HG03045 (cell line): ENCODE results near the gene PHIP.
A peak's percentile ranks its signal among the peaks of the same experiment; 100 is the strongest.

Source experiments
- ATAC-seq: cut with Tn5 transposase; IDR thresholded peaks from one replicate; pipeline ENCODE4 v1.9.1; 2021; ENCODE audit warnings: mild to moderate bottlenecking, moderate library complexity; ENCODE audit not compliant: unreplicated experiment

PHIP gene

DNA sequence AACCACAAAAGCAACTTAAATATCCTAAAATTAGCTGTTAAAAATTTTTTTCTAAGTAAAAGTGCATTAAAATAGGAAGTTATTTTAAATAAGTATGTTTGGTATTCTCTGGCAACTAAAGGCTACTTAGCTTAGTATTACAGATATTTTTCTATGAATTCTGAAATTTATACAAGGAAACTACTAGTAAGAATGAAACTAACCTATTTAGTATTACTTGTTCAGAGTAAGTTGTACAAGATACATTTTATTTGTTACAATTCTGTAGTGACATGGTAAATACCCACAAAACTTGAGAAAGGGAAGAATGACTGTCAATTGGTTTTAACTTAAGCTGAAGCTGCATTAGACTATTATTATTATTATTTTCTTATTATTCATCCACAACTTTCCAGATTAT is 6.5 kb downstream of the PHIP start:
- ATAC-seq, result no peak

DNA sequence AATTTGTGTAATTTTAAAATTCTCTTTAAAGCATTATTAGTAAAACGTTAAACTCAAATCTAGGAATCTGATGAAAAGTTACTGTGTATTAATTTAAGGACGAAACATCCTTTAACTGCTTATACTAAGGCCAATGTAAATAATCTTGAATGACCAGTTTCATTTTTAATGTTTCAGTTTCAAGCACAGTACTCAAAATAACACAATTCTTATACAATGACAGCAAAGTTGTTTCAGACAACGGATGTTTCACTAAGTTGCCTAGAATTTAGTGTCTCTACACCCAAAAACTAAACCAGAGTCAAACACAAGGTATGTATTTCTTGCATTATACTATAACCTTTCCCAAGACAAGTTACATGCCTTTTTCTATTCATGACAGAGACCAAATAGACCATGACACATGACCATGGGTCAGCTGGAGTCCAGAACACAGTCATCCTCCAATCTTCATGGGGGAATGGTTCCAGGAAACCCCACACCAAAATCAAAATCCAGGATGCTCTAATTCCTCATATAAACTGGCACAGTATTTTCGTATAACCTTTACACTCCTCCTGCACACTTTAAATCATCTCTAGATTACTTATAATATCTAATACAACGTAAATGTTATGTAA is 7.7 kb downstream of the PHIP start:
- peak; percentile 67 for ATAC-seq

DNA sequence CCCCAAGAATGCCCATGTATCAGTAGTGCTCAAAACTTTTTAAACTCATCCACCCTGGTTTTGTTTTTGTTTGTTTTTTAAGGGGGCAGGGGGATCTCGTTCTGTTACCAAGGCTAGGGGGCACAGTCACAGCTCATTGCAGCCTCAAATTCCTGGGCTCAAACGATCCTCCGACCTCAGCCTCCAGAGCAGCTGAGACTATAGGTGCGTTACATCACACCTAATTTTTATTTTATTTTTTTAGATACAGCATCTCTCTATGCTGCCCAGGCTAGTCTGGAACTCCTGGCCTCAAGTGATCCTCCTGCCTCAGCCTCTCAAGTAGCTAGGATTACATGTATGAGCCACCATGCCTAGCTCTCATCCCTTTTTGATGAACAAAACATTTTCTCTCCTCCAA is 11.2 kb downstream of the PHIP start:
- ATAC-seq, result no peak

DNA sequence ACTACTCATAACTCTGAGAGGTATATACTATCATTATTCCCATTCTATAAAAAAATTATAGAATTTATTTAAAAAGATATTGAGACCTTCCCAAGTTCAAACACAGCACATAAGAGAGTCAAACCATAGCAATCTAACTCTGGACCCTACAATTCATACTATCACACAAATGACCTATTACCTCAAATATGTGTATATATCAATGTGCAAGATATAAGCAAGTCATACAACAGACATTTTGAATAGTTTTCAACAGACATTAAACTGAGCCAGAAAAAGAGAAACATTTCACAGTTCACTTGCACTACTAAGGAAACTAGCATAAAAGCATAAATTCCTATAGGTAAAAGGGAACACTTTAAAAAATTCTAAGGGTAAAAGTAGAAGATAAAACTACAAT is 11.7 kb downstream of the PHIP start:
- no peak for ATAC-seq

DNA sequence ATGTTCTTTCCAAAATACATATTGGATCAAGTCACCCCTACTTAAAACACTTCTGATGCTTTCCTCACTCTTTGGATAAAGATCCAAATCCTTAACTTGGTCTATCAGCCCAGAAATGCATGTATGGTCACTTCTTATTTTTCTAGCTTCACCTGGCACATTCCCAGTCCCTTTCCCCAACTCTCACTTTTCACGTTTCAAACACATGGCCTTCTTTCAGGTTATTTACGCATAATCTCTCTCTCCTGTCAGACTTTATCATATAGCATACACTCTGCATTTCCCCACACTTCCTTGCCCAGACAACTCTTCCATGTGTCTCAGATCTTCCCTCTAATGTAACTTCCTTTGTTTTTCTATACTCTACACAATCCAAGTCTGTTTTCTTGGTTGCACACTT is 12.8 kb downstream of the PHIP start:
- no peak for ATAC-seq

DNA sequence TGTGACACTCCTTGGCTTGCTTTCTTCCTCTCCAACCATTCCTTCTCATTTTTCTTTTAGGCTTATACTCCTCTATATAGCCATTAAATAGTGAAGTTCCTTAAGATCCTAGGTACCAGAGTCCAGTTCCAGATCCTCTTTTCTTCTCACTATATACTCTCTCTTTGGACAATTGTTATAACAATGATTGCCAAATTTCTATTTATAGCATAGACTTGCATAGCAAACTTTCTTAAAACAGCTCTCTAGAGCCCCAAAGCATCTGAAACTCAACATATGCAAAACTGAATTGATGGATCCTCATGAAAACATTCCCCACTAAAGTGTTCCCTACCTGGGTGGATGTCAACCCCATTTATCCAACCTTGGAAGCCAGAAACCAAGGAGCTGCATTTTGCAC is 13.4 kb downstream of the PHIP start:
- no peak for ATAC-seq

DNA sequence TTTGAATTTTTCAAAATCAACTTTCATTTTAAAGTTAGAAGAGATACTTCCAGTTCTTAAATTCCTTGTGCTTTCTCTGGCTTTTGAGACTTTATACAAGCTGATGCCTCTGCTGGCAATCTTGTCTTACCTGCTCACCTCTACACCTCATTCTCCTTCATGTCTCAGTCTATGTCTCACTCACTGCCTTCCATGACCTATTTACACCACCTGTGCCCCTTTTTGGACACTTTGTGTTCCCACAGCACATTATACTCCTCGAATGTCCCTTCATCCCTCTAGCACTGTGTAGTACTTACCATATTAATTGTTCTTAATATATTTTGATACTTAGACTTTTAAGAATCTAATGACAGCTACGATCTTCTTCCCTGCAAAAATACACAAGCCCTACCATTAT is 15.3 kb downstream of the PHIP start:
- no peak for ATAC-seq

DNA sequence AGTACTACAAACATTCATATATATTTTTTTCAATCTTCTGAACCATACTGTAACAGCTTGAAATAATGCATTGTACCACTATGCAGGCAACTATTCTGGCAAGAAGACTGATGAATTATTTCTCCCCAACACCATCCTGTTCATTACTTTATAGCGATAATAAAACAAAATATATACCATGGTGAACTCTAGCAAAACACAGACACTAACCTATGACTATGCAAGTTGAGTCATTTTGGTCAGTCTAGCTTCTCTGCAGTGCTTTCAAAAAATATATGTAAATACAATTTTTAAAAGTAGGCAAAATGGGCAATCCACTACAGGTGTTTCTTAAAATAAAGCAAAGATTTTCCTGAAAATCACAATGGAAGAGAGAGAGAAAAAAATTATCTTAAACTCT is 20.3 kb downstream of the PHIP start:
- ATAC-seq, result no peak

DNA sequence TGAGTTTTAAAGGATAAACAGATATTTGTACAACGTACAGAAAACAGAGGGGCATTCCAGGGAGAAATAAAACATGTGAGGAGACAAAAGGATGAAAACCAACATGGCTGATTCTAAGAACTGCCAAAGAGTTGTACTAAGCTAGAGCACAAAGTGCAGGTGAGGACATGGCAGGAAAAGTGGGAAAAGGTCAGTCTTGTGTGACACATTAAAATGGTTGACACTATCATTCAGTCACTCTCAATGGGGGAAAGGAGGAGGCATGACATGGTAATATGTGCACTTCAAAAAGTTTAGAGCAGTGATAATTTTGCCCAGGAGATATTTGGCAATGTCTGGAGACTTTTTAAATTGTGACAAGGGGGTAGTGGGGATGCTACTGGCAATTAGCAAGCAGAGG is 21.8 kb downstream of the PHIP start:
- no peak for ATAC-seq

DNA sequence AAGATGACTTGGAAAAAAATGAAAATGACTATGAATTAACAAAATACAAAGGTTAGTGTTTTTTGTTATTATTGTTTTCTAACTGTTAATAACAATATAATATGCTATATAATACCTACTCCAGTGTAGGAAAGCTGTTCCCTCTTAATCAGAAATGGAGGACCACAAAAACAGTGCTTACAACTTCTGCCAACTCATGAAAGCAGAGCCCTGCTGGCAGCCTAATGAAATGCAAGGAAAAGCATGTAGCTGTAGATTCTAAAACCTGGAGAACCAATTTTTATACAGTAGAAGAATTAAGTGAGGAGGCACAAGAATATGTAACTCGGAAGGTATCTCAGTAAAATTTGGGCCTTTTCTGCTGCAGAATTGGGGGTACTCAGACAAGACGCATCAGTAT is 29.4 kb downstream of the PHIP start:
- ATAC-seq, result no peak

DNA sequence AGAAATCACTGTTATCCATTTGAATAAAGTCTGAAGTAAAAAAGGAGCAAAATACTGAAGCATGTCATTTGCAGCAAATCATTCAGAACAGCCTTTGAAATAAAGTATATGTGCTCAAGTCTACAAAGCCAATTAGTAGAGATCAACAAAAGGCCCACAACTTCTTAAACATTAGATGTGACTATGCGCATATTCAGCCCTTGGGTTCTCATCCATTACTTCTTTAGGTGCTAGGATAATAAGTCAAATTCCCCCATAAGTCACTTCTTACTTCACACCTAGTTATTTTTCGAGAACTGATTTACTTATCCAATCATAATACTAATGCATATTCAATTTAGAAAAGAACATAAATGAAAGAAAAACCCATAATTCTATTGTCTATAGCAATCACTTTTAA is 31.0 kb downstream of the PHIP start:
- ATAC-seq, result no peak

DNA sequence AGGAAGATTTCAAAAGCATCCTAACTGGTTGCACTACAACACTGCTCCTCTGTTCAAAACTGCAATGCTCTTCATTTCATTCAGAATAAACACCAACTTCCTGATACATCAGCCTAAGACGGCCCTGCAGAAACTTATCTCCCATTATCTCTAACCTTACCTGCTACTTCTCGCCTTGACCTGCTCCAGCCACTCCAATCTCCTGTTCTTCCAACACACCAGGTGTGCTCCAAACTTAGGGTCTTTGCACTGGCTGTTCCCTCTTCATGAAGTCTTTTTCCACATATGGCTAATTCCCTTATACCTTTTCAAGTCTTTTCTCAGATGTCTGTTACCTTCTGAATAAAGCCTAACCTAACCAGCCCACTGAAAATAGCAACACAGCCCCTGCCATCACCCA is 32.1 kb downstream of the PHIP start:
- ATAC-seq, result no peak

DNA sequence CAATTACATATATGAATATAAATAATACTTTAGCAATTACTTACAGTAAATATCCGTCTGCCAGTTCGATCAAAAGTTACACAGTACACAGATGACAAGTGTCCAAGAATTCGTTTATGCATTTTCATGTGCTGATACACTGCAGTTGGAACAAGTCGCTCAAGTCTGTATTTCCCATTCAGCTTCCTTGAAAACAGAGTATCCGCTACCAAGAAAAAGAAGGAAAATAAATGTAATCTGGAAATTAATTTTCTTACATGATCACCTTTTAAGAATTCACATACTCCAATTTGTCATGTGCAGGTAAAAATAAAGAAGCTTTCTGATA is 35.3 kb downstream of the PHIP start:
- ATAC-seq, result peak; percentile 19

DNA sequence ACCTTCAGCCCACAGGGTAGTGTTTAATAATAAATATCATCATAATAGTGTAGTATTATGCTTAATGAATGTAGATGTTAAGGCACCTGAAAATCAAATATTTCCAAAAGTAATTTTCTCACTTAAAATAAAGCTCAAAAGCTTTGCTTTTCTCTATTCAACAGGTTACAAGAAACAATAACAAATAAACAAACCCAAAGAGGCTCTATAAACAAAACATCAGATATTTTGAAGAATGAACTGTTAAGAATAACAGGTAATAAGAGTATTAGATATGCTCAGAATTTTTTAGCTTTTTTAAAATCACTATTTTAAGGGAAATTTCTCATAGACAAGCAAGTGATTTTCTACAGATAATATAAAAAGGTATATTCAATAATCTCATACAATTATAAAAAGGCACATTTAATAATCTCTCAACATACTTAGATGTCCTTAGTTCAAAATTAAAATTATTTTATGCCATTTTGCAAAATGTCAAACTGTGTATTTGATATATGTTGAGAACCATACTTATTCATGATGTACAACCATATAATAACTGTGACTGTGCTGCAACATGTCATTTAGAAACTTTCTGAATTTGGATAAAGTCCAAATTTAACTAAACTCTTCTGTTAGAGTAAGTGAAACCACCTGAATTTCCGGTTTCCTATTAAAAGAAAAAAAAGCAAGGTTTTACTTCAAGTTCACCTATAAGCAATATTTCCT is 35.8 kb downstream of the PHIP start:
- ATAC-seq, result peak; percentile 58

DNA sequence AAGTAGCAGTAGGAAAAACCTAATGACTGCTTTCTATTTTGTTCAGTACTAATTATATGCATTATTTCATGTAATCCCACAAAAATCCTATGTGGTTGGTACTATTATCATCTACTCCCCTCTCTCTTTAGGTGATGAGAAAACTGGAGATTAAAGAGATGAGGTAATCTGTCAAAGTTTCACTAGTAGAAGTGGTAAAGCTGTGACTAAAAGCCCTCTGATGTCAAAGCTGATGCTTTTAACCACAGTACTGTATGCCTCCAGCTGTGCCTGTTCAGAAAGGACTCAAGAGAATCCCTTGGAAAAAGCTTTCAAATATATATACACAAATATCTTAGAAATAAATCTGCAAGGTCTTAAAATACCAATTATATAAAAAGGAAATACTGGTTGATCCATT is 38.0 kb downstream of the PHIP start:
- ATAC-seq, result peak; percentile 85

DNA sequence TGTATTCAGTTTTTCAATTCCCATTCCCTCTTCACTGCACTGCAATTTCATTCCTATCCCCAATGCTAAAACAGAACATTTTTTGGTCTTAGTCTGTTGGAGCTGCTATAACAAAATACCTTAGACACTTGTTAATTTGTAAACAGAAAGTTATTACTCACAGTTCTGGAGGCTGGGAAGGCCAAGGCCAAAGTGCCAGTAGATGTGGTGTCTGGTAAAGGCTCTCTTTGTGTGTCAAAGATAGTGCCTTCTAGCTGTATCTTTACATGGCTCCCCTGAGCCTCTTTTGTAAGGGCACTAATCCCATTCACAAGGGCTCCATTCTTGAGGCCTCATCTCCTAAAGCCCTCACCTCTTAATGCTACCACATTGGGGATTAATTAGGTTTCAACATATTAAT is 40.0 kb downstream of the PHIP start:
- ATAC-seq, result no peak

DNA sequence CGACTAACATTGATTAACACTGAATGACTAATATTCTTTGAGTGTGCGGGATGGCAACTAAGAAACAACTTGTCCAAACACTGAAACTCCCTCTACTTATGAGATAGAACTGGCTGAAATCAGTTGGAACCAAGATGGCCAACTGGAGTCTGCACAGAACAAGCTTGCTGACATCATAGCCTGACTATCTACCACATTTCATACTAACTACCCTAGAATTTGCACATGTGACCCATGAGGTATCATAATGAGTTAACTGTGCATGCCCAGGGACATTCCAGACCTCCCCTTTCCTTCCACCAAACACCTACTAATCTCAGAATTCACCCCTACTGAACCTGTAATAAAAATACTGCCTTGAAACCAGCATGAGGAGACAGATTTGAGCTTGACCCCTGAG is 43.2 kb downstream of the PHIP start:
- ATAC-seq, result no peak

DNA sequence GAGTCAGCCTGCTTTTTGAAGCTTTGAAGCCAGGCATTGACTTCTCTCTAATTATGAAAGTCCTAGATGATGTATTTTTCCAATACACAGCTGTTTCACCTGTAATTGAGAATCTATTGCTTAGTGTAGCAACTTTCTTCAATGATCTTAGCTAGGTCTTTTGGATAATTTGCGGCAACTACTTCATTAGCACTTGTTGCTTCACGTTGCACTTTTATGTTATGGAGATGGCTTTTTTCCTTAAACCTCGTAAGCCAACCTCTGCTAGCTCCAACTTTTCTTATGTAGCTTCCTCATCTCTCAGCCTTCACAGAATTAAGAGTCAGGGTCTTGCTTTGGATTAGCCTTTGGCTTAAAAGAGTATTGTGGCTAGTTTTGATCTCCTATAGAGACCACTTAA is 44.8 kb downstream of the PHIP start:
- ATAC-seq, result no peak

DNA sequence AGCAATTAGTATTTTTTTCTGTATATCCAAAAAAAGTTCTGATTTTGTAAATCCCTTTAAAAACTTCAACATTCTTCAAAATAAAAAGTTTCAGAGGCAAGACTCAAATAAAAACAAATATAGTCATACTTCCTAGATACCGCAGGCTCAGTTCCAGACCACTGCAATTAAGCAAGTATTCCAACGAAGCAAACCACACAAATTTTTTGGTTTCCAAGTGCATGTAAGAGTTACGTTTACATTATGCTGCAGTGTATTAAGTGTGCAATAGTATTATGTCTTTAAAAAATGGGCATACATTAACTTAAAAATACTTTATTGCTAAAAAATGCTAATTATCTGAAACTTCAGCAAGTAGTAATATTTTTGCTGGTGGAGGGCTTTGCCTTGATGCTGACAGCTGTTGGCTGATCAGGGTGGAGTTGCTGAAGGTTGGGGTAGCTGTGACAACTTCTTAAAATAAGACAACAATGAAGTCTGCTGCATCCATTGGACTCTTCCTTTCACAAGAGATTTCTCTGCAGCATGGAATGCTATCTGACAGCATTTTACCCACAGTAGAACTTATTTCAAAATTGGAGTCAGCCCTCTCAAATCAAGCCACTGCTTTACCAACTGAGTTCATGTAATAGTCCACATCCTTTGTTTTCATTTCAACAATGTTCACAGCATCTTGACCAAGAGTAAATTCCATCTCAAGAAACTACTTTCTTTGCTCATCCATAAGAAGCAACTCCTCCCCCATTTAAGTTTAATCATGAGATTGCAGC is 46.0 kb downstream of the PHIP start:
- ATAC-seq, result no peak

DNA sequence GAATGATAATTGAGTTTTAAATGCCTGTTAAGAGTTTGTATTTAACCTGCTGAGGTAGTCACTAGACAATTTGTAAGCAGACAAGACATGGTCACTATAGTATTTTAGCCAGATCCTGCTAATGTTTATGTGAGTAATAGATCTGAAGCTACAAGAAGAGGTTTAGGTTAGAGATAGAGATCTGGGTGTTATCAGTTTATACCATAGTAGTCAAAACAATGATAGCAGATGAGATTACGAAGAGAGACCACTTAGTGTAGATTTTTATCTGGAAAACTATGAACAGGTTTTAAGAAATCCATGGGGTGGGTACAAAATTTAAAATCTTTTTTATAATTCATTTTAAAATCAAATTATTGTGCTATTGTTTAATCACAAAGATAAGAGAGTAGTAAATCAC is 47.5 kb downstream of the PHIP start:
- ATAC-seq, result no peak

DNA sequence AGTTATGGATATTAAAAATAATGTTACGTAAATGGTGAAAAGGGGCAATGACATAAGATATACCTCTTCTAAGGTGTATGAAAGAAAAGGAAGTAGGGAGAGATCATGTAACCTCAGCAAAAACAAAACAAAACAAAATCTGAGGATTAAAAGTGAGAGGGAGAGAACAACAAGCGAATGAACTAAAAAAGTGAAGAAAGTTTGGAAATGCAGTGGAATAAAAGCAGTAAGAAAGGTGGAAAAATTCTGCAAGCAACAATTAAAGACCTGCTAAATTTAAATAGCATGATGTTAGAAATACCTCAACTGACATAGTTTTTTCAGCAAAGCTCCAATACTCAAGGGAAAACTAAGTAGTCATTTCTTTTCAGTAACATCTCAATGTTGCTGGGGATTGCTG is 48.0 kb downstream of the PHIP start:
- ATAC-seq, result no peak

DNA sequence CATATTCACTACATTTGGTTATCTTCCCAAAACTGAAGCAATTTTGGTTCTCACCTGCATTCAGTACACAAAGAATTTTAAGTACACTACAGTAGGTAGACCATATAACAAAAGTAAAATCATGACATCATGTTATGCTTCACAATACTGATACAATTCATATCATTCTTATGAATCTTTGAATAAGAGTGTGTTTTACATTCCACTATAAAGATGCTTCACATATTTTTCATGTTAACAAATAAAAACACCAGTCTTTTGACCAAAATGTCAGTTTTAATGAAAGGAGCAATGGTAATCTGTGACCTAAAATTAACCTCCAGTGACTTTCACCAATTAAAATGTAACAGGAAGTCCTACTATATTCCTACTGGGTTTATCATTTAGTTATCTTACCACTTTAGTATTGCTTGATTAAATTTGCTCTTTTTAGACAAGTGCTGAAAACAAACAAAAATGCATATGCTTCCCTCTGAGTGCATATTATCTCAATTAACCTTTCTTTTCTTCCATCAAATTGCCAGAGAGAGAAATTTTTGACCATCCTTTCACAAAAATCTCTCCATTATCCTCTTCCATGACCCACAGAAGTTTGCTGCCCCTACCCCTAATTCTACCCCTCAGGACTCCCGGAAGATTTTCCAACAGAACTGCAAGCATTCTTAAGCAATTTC is 49.3 kb downstream of the PHIP start:
- no peak for ATAC-seq
